Dedifferentiated amniotic fluid mesenchymal stem cell (primary cell): ENCODE data around the gene CEACAM4.
"Not testable (repeated sequence)": the region's sequence is repeated elsewhere in the genome, so short reads cannot be mapped to it uniquely, and the experiment has no call there.

Source experiments
- DNase-seq: peaks from one replicate; pipeline ENCODE4 v3.0.0-alpha.2; 2016; ENCODE audit errors: extremely low spot score

The CEACAM4 gene

GRCh38 chr19:41626877-41627276 lies at the start of gene CEACAM4:
CEACAM4 (minus strand) TSS chr19:41627074; CDS start chr19:41626963, 111 bp downstream.
- no peak for DNase-seq

GRCh38 chr19:41671486-41671885 lies 44.6 kb upstream of the CEACAM4 start:
- DNase-seq, result no peak

- no peak for DNase-seq
Observed at GRCh38 chr19:41670755-41671154, 43.9 kb upstream of the CEACAM4 start.

- DNase-seq, result no peak
Observed at GRCh38 chr19:41668315-41668714, 41.4 kb upstream of the CEACAM4 start.

GRCh38 chr19:41666075-41666474 lies 39.2 kb upstream of the CEACAM4 start:
- no peak for DNase-seq

GRCh38 chr19:41657157-41657556 lies 30.3 kb upstream of the CEACAM4 start:
- DNase-seq, result no peak

- not testable (repeated sequence) for DNase-seq
Observed at GRCh38 chr19:41656756-41657155, 29.9 kb upstream of the CEACAM4 start.

GRCh38 chr19:41652250-41652649 lies 25.4 kb upstream of the CEACAM4 start:
- no peak for DNase-seq

GRCh38 chr19:41649827-41650226 lies 23.0 kb upstream of the CEACAM4 start:
- DNase-seq, result no peak

- no peak for DNase-seq
Observed at GRCh38 chr19:41646589-41647204, 19.8 kb upstream of the CEACAM4 start.

- DNase-seq, result peak; percentile 15
Observed at GRCh38 chr19:41641879-41642485, 15.1 kb upstream of the CEACAM4 start.

- no peak for DNase-seq
Observed at GRCh38 chr19:41638641-41639081, 11.8 kb upstream of the CEACAM4 start.

- DNase-seq, result no peak
Observed at GRCh38 chr19:41637484-41637883, 10.6 kb upstream of the CEACAM4 start.

- DNase-seq, result no peak
Observed at GRCh38 chr19:41627966-41628675, 1.2 kb upstream of the CEACAM4 start.

GRCh38 chr19:41626278-41626677 lies 596 bp downstream of the CEACAM4 start:
- no peak for DNase-seq

GRCh38 chr19:41624937-41625336 lies 1.9 kb downstream of the CEACAM4 start:
- no peak for DNase-seq

- no peak for DNase-seq
Observed at GRCh38 chr19:41624515-41624914, 2.4 kb downstream of the CEACAM4 start.

GRCh38 chr19:41623360-41623759 lies 3.5 kb downstream of the CEACAM4 start:
- no peak for DNase-seq

GRCh38 chr19:41621654-41622053 lies 5.2 kb downstream of the CEACAM4 start:
- no peak for DNase-seq

- no peak for DNase-seq
Observed at GRCh38 chr19:41621226-41621625, 5.6 kb downstream of the CEACAM4 start.

GRCh38 chr19:41620171-41620570 lies 6.7 kb downstream of the CEACAM4 start:
- no peak for DNase-seq

- no peak for DNase-seq
Observed at GRCh38 chr19:41619018-41619556, 7.8 kb downstream of the CEACAM4 start.
